Middle frontal gyrus (tissue), 1 donor: ENCODE results near the gene SALL1.

Experiments used
- DNase-seq: peaks from one replicate; pipeline ENCODE4 v3.0.0-alpha.2; 2015; ENCODE audit warnings: low spot score; ENCODE audit errors: extremely low spot score

The SALL1 gene

GRCh38 chr16:51141541-51141940 lies 9.5 kb downstream of the SALL1 start:
- no peak for DNase-seq

- no peak for DNase-seq
Measured at GRCh38 chr16:51141106-51141505, 10.0 kb downstream of the SALL1 start.

DNA sequence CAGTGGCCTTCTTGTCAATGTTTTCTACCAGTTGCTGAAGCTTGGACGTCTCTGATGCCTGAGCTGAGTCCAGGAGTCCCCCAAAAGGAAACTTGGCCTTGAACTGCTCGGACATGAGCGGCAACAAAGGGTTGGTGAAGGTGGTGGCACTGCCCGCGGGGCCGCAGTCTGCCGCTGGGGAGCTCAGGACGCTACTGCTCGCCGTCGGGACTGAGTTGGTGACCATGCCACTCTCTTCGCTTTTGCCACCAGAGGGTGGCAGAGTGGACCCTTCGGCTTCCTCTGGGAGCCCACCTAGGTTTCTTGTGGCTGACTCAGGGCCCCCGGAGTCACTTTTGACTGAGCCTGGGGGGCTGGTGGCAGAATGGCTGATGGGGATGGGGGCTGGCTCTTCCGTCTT lies 11.0 kb downstream of the SALL1 start:
- DNase-seq: no peak

GRCh38 chr16:51139568-51139967 lies 11.5 kb downstream of the SALL1 start:
- no peak for DNase-seq

DNA sequence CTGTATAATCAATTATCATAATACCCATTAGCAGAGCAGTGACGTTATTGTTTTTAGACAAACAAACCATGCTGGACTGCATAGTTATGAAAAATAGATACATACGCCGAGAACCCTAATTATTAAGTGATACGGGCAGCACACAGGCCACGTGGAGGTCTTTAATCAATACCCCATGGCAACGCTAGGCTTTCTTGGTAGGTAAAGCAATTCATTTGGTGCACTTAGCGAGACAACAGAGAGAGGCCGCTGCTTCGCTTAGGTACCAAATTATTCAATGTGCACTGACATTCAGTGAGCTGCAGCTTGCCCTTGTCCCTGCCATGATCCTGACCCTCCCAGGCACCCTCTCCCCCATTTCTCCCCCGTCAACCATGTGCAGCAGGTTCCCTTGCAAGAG lies 12.9 kb downstream of the SALL1 start:
- DNase-seq: no peak

DNA sequence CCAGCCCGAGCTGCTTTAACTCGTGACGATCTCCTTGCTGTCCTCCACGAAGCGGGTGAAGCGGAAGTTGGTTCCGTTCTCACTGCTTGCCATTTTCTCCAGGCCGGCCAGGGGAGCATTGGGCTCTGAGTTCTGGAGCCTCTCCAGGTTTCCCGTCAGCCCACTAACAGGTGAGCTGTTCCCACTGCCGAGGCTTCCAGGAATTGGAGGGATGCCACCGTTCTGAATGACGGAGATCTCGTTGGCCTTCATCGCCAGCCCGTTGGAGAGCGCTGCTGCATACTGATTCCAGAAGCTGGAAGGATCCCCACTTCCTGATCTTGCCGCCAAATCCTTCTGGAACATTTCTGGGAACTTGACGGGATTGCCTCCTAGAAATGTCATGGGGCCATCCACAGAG lies 14.0 kb downstream of the SALL1 start:
- DNase-seq: no peak

- DNase-seq: no peak
Measured at GRCh38 chr16:51134876-51135275, 16.2 kb downstream of the SALL1 start.

DNA sequence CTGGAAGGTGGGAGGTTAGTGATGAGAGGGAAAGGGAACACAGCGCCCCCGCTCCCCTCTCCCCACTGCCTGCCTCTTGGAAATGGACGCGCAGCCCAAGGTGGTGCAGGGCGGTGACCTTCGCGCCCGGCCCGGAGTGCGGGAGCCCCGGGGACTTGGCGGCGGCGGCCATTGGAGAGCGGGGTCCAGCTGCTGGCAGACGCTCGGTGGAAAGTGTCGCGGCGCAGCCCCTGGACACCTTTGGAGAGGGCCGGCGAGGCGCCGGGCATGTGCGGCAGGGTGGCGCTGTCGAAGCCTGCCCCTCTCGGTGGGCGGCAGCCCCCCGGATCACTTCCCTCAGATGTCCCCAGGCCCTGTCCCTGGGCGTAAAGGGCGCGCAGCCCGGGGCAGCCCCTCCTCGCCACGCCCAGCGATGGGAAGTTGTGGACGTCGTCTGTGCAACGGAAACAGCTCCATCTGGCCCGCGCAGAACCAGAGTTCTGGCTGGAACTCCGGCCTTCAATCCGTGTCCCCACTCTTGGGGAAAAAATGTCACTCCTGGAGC lies 16.7 kb downstream of the SALL1 start:
- DNase-seq: no peak

- DNase-seq: no peak
Measured at GRCh38 chr16:51133688-51134087, 17.4 kb downstream of the SALL1 start.

DNA sequence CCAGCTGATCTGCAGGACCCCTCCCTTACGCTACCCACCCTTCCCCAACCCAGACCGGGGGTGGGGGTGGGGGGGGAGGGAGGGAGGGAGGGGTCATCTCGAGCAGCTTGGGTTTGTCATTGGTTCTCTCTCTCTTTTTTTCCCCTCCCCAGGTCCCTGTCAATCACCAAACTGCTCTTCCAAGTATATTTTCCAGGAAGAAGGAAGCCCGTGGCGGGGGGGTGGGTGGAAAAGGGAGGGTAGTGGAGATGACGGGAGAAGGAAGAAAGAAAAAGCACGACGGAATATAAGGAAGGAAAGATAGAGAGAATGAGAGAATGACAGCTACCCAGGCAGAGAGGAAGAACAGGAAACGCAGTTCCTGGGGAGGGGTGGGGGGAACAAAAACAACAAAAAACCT lies 17.9 kb downstream of the SALL1 start:
- no peak for DNase-seq

- DNase-seq: no peak
Measured at GRCh38 chr16:51132490-51133115, 18.5 kb downstream of the SALL1 start.

DNA sequence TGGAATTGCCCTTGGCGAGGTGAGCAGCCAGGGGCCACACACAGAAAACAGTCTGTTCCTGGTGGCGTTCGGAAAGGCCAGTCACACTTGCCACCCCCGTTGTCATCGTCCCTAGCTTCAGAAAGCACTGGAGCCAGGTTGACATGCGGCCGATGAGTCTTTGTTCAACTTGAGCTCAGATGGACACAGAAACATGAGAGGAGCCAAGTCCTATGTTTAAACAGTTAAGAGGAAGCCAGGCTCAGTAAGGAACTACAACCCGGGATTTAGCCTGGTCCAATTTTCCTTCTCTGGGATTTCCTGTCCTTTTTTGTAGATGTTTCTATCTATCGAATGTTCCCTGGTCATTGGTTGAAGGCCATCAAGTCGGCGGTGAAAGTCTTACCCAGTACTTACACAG lies 19.5 kb downstream of the SALL1 start:
- no peak for DNase-seq

DNA sequence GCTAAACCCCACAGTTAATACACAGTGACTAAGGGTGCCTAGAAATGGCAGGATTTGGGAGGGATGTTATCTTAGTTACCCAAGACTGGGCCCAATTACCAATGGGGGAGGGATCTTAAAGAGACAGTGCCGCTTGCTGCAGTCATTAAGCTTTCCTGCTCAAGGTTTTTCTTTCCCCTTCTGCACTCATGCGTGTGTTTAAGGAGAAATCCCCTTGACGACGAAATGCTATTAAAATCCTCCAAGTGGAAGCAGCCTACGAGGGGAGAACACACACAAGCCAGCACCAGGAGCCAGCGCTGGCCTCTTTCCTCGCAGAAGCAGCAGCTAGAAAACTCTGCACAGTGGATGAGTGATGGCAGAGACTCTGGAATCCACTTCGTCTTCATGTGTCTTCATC lies 22.0 kb downstream of the SALL1 start:
- no peak for DNase-seq

- DNase-seq: no peak
Measured at GRCh38 chr16:51125992-51126391, 25.1 kb downstream of the SALL1 start.

GRCh38 chr16:51124896-51125295 lies 26.2 kb downstream of the SALL1 start:
- DNase-seq: no peak

DNA sequence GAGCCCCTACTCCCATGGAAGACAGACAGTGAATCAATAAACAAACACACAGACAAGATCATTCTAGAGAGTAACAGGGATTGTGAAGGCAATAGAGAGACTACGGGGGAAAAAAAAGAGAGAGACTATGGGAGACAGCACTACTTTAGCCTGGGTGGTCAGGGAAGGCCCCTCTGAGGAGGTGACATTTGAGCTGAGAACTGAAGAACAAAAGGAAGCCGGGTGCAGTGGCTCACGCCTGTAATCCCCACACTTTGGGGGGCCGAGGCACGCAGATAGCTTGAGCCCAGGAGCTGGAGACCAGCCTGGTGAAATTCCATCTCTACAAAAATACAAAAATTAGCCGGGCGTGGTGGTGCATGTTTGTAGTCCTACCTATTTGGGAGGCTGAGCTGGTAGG lies 29.2 kb downstream of the SALL1 start:
- no peak for DNase-seq

DNA sequence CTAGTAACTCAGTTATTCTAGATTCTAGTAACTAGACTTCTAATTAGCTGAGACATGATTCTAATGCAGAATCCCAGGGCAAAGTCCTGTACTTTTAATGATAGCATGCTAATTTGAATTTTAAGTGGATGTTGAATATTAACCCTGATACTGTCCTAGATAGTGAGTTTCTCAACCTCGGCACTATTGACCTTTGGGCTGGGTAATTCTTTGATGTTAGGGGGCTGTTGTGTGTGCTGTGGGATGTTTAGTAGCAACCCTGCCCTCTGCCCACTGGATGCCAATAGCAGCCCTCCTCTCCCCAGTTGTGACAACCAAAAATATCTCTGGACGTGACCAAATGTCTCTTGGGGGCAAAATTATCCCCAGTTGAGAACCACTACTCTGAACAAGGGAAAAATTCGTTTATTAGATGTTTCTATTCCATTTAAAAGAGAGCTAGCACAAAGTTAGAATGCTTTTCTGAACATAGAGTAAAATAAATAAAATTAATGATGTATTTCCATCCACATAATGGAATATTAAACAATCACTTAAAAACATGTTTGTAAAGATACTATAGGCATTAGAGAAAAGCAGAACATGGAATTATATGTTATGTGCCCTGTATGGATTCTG lies 30.2 kb downstream of the SALL1 start:
- no peak for DNase-seq

GRCh38 chr16:51119973-51120729 lies 30.9 kb downstream of the SALL1 start:
- DNase-seq: no peak

GRCh38 chr16:51119556-51119955 lies 31.5 kb downstream of the SALL1 start:
- DNase-seq: no peak

DNA sequence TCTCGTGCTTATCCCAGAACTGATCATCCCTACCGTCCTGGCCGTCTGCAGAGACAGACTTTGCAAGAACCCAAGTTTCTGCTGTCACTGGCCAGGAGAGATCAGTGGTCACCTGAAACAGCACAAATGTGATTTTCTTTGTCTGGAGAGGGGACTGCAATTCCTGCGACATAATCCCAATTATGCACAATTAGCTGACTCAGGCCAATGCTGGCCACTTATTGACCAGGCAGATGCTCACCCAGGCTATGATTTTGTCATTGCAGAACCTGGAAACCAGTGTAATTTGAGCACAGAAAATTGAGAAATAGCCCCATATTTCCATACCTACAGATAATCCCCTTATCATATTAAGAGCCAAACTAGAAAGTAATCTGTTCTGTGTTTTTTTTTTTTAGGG lies 34.7 kb downstream of the SALL1 start:
- DNase-seq: no peak

GRCh38 chr16:51114382-51114781 lies 36.7 kb downstream of the SALL1 start:
- DNase-seq: no peak
